Trophoblast cell (in vitro differentiated cells and primary cell): ENCODE data around the gene SPINT2.
A peak's percentile ranks its signal among the peaks of the same experiment; 100 is the strongest.
"Not testable (repeated sequence)": the region's sequence is repeated elsewhere in the genome, so short reads cannot be mapped to it uniquely, and the experiment has no call there.

ENCODE experiments used
- DNase-seq, 2 donors: peaks; one replicate each; pipeline ENCODE4 v3.0.0-alpha.2; 2016
- H2AFZ ChIP-seq: 2 replicates; pipeline ENCODE4 v1.6.1; 2013; ENCODE audit warnings: low read length, moderate library complexity, mild to moderate bottlenecking; ENCODE audit not compliant: insufficient read depth, poor library complexity
- H2AK5ac ChIP-seq: 2 replicates; pipeline ENCODE4 v1.6.1; 2013; ENCODE audit warnings: mild to moderate bottlenecking, low read length
- H2BK120ac ChIP-seq: 2 replicates; pipeline ENCODE4 v1.6.1; 2013; ENCODE audit warnings: low read length, mild to moderate bottlenecking, moderate library complexity; ENCODE audit not compliant: insufficient read depth, poor library complexity
- H2BK12ac ChIP-seq: 2 replicates; pipeline ENCODE4 v1.6.1; 2013; ENCODE audit warnings: mild to moderate bottlenecking, low read length, moderate library complexity
- H2BK5ac ChIP-seq: 2 replicates; pipeline ENCODE4 v1.6.1; 2013; ENCODE audit warnings: low read length, low read depth, moderate library complexity, mild to moderate bottlenecking; ENCODE audit not compliant: poor library complexity
- H3K14ac ChIP-seq: 2 replicates; pipeline ENCODE4 v1.6.1; 2013; ENCODE audit warnings: mild to moderate bottlenecking, low read length
- H3K18ac ChIP-seq: 2 replicates; pipeline ENCODE4 v1.6.1; 2013; ENCODE audit warnings: mild to moderate bottlenecking, low read length
- H3K23ac ChIP-seq: 2 replicates; pipeline ENCODE4 v1.6.1; 2013; ENCODE audit warnings: low read length
- H3K27ac ChIP-seq: 2 replicates; pipeline ENCODE4 v1.5.1; 2013; ENCODE audit warnings: low read depth, mild to moderate bottlenecking, inconsistent platforms, low read length, moderate library complexity
- H3K27me3 ChIP-seq: 2 replicates; pipeline ENCODE4 v1.6.1; 2013; ENCODE audit warnings: inconsistent platforms, mild to moderate bottlenecking, low read length, moderate library complexity; ENCODE audit not compliant: insufficient read depth
- H3K36me3 ChIP-seq, 2 experiments: 1 replicate in 1 of 2; 2 replicates in 1 of 2; pipeline ENCODE4 v1.6.1; 2013; ENCODE audit warnings: low read length in 2 of 2, mild to moderate bottlenecking in 2 of 2, moderate library complexity in 1 of 2; ENCODE audit not compliant: insufficient read depth in 2 of 2, control insufficient read depth in 1 of 2
- H3K4ac ChIP-seq: 2 replicates; pipeline ENCODE4 v1.6.1; 2013; ENCODE audit warnings: low read depth, mild to moderate bottlenecking, low read length, moderate library complexity
- H3K4me1 ChIP-seq, 2 experiments: 1 replicate in 1 of 2; 2 replicates in 1 of 2; pipeline ENCODE4 v1.6.1; 2013; ENCODE audit warnings: low read length in 2 of 2, mild to moderate bottlenecking in 2 of 2, moderate library complexity in 1 of 2; ENCODE audit not compliant: insufficient read depth in 2 of 2, control insufficient read depth in 1 of 2
- H3K4me2 ChIP-seq: 2 replicates; pipeline ENCODE4 v1.6.1; 2013; ENCODE audit warnings: inconsistent platforms, mild to moderate bottlenecking, low read length, moderate library complexity
- H3K4me3 ChIP-seq: 2 replicates; pipeline ENCODE4 v1.5.1; 2013; ENCODE audit warnings: mild to moderate bottlenecking, low read depth, low read length, inconsistent platforms
- H3K79me1 ChIP-seq: one replicate; pipeline ENCODE4 v1.6.1; 2013; ENCODE audit warnings: low read length
- H3K79me2 ChIP-seq: 2 replicates; pipeline ENCODE4 v1.6.1; 2013; ENCODE audit warnings: low read length, mild to moderate bottlenecking; ENCODE audit not compliant: control insufficient read depth, insufficient read depth, poor library complexity
- H3K9ac ChIP-seq: 2 replicates; pipeline ENCODE4 v1.6.1; 2013; ENCODE audit warnings: mild to moderate bottlenecking, low read length
- H3K9me3 ChIP-seq: 2 replicates; pipeline ENCODE4 v1.6.1; 2013; ENCODE audit warnings: low read depth, mild to moderate bottlenecking, control low read depth, inconsistent platforms, low read length; ENCODE audit not compliant: insufficient read depth
- H4K12ac ChIP-seq: 2 replicates; pipeline ENCODE4 v1.6.1; 2013; ENCODE audit warnings: low read depth, mild to moderate bottlenecking, low read length, moderate library complexity
- H4K8ac ChIP-seq: 2 replicates; pipeline ENCODE4 v1.6.1; 2013; ENCODE audit warnings: low read depth, mild to moderate bottlenecking, low read length, moderate library complexity
- H4K91ac ChIP-seq: one replicate; pipeline ENCODE4 v1.6.1; 2013; ENCODE audit warnings: low read depth, mild to moderate bottlenecking, low read length, moderate library complexity
- WGBS: extraction: QIAGEN DNeasy Blood & Tissue Kit; methylation state at CpG from one replicate; pipeline ENCODE4 v1.1.7; 2013; ENCODE audit warnings: missing lambda C conversion rate; ENCODE audit not compliant: insufficient read length, insufficient coverage; ENCODE audit errors: extremely low coverage; 5-methylcytosine and 5-hydroxymethylcytosine counted together

The SPINT2 gene

GRCh38 chr19:38336638-38337359 is 72.4 kb downstream of the SPINT2 start:
- H2BK12ac ChIP-seq: peak overlapping the region; percentile 2
- H2BK5ac ChIP-seq: peak overlapping the region; percentile 45
- H4K8ac ChIP-seq: peak overlapping the region; percentile 59
- peak overlapping the region; percentile 31 for H2AK5ac ChIP-seq
- H3K9ac ChIP-seq: no peak overlapping the region
- H2BK120ac ChIP-seq: no peak overlapping the region
- H3K79me1 ChIP-seq: peaks cover 15% of the 10 kb centered on the region
- no CpG with 5 or more reads among the region's 41 CpGs for WGBS
- DNase-seq: peak; percentile 93 to 94
- no peak overlapping the region for H3K23ac ChIP-seq
- peak overlapping the region; percentile 70 for H3K4me2 ChIP-seq
- H3K4me3 ChIP-seq: peak overlapping the region; percentile 69
- H4K12ac ChIP-seq: no peak overlapping the region
- peak overlapping the region; percentile 56 for H2AFZ ChIP-seq
- peaks cover 2% of the 10 kb centered on the region for H3K79me2 ChIP-seq
- no peaks in the 10 kb centered on the region for H3K27me3 ChIP-seq
- peak overlapping the region; percentile 45 for H4K91ac ChIP-seq
- H3K4me1 ChIP-seq: peaks cover 3 to 11% of the 10 kb centered on the region in 2 experiments
- H3K9me3 ChIP-seq: peaks cover 10% of the 10 kb centered on the region
- H3K18ac ChIP-seq: peak overlapping the region; percentile 58
- peak overlapping the region; percentile 55 for H3K27ac ChIP-seq
- H3K36me3 ChIP-seq: peaks cover 0 to 3% of the 10 kb centered on the region in 2 experiments
- H3K4ac ChIP-seq: peak overlapping the region; percentile 34
- H3K14ac ChIP-seq: peak overlapping the region; percentile 68

- Histone ChIP-seq H3K9ac (no peak overlapping the region), H4K12ac (no peak overlapping the region), H3K4me3 (peak overlapping the region; percentile 63), H2AK5ac (peak overlapping the region; percentile 31), H4K91ac (peak overlapping the region; percentile 29), H2AFZ (no peak overlapping the region), H3K23ac (no peak overlapping the region), H3K18ac (no peak overlapping the region), H3K4me2 (peak overlapping the region; percentile 70), H3K4ac (no peak overlapping the region), H3K4me1 (peaks cover 3 to 11% of the 10 kb centered on the region in 2 experiments), H3K36me3 (peaks cover 0 to 3% of the 10 kb centered on the region in 2 experiments), H2BK5ac (peak overlapping the region; percentile 33), H2BK12ac (peak overlapping the region; percentile 2), H3K27me3 (no peaks in the 10 kb centered on the region), H3K79me2 (peaks cover 2% of the 10 kb centered on the region), H3K14ac (no peak overlapping the region), H3K27ac (no peak overlapping the region), H2BK120ac (no peak overlapping the region), H3K9me3 (peaks cover 10% of the 10 kb centered on the region), H4K8ac (peak overlapping the region; percentile 15), H3K79me1 (peaks cover 15% of the 10 kb centered on the region)
- no peak for DNase-seq
- no CpG with 5 or more reads among the region's 10 CpGs for WGBS
These were observed 72.9 kb downstream of the SPINT2 start for GRCh38 chr19:38337360-38337653.

- H3K23ac ChIP-seq, H2BK12ac ChIP-seq, H3K18ac ChIP-seq, H2BK120ac ChIP-seq, H4K91ac ChIP-seq, H3K4me2 ChIP-seq, H2BK5ac ChIP-seq, H3K4me3 ChIP-seq, H3K4ac ChIP-seq, H3K36me3 ChIP-seq, H3K9ac ChIP-seq, H3K9me3 ChIP-seq, H3K14ac ChIP-seq, H2AK5ac ChIP-seq, H4K8ac ChIP-seq, H4K12ac ChIP-seq, H3K27me3 ChIP-seq, H3K79me2 ChIP-seq, H2AFZ ChIP-seq: not testable (repeated sequence)
- DNase-seq: peak; percentile 88 to 93
- no CpG with 5 or more reads among the region's 4 CpGs for whole genome bisulfite sequencing
- peak overlapping the region; percentile 84 for H3K27ac ChIP-seq
- peaks cover 3 to 11% of the 10 kb centered on the region in 2 experiments for H3K4me1 ChIP-seq
- peaks cover 15% of the 10 kb centered on the region for H3K79me1 ChIP-seq
These were observed 74.6 kb downstream of the SPINT2 start for GRCh38 chr19:38339011-38339410.

GRCh38 chr19:38340927-38341326 is 76.6 kb downstream of the SPINT2 start:
- Histone ChIP-seq H3K79me1 (peaks cover 14% of the 10 kb centered on the region), H2AFZ (no peak overlapping the region), H2BK12ac (peak overlapping the region; percentile 51), H3K14ac (peak overlapping the region; percentile 13), H3K4me2 (no peak overlapping the region), H2BK120ac (no peak overlapping the region), H3K4me1 (peaks cover 3 to 11% of the 10 kb centered on the region in 2 experiments), H4K12ac (no peak overlapping the region), H3K27me3 (no peaks in the 10 kb centered on the region), H3K9me3 (peaks cover 10% of the 10 kb centered on the region), H3K4ac (peak overlapping the region; percentile 19), H3K79me2 (peaks cover 1% of the 10 kb centered on the region), H2AK5ac (peak overlapping the region; percentile 81), H3K23ac (no peak overlapping the region), H3K18ac (no peak overlapping the region), H3K27ac (no peak overlapping the region), H4K91ac (no peak overlapping the region), H4K8ac (no peak overlapping the region), H2BK5ac (no peak overlapping the region), H3K9ac (no peak overlapping the region), H3K36me3 (peaks cover 0 to 3% of the 10 kb centered on the region in 2 experiments), H3K4me3 (no peak overlapping the region)
- DNase-seq: no peak
- no CpG with 5 or more reads among the region's 2 CpGs for WGBS
